Measurements from ENCODE around the gene PRKG2. TPM values are rescaled to one million over a fixed set of nuclear protein-coding genes. Genes with fewer than 3 reads are reported as not detected.

Gene PRKG2
- total RNA-seq, 1 donor from 2014 or later: 0.92 TPM

DNA sequence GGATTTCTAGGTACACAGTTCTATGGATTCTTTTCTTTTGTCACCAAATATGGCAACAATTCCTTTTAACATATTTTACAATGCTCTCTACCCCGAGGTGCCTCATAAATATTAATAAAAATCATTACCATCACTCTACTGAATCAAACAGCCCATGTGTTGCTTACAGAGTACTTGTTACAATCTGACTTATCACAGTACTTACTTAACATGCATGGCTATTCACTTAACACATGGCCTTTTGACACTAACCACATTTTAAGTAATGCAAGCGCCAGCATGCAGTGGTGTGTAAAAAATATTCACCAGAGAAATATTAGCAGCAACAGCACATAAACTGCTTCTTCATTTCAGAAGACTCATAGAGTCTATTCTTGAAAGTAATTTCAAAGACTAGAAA lies 119.6 kb downstream of the PRKG2 start:
- no peak for DNase-seq

- DNase-seq: peak; percentile 11
These were observed 121.2 kb downstream of the PRKG2 start for GRCh38 chr4:81093720-81094401.

DNA sequence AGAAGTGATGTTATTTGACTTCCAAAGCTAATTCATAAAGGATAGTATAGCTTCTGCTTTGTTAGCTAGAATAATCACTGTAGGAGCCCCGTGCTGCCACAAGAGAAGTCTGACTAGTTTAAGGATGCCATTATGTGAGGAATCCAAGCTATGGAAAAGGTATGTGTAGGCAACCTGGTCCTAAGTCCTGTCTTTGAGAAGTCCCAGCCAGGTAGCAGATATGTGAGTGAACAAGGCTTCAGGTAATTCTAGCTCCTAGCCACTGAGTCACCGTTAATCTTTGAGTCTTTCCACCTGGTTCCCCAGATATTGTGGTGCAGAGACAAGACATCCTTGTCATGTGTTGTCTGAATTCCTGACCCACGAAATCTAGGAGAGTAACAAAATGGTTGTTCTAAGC lies 129.0 kb downstream of the PRKG2 start:
- no peak for DNase-seq

- no peak for DNase-seq
These were observed 129.7 kb downstream of the PRKG2 start for GRCh38 chr4:81085291-81085690.

- peak; percentile 75 for DNase-seq
These were observed 130.4 kb downstream of the PRKG2 start for GRCh38 chr4:81084634-81085033.

DNA sequence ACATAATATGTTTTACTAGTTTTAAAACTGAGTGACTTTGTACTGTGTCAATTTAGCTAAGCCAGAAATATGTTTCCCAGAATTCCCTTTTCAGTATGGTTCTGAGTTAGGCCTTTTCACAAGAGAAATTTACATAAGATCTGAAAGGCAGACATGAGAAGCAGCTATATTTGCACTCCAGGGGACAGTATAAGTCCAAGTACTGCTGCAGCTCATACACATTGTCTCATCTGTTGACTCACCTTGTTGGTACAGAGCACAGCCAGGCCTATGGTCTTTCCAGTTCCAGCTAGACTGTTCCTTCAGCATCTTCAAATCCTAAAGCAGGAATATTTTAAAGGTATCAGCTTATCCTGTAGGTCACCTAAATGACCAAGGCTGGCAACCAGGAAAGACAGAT lies 131.0 kb downstream of the PRKG2 start:
- no peak for DNase-seq

- DNase-seq: no peak
These were observed 133.9 kb downstream of the PRKG2 start for GRCh38 chr4:81081156-81081555.

DNA sequence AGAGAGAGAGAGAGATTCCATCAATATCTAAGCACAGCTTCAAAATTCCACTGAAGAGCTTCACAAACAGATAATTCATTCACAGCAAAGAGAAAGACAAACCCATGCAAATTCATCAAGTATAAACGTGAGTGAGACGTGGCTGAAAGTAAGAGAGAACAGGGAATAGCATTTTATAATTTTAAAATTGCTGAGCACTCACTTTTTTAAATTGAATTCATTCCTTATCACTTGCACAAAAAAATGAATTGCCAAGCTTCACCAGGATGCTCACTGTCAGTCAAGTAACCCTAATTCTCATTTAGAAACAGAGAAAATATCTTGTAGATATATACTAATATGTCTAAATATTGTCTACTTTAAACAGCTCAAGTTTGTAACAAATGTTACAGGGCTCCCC lies 144.0 kb downstream of the PRKG2 start:
- no peak for DNase-seq

- peak; percentile 94 for DNase-seq
These were observed 145.2 kb downstream of the PRKG2 start for GRCh38 chr4:81069706-81070331.

DNA sequence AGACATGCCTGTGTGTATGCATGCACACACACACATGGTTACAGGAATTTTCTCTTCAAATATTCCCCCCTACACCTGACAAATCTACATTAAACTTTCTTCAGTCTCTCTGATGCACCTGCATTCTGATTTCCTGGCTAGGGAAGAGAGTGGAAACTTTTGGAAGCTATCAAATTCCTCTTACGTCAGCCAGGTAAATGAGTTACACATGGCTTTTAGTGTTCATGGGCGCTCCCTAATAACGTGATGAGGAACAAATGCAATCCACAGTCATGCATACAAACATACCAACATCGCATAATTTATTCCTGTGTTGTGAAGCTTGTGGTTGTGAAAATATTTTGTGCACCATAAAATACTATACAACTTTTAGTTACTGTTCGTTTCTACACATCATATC lies 149.6 kb downstream of the PRKG2 start:
- DNase-seq: no peak

DNA sequence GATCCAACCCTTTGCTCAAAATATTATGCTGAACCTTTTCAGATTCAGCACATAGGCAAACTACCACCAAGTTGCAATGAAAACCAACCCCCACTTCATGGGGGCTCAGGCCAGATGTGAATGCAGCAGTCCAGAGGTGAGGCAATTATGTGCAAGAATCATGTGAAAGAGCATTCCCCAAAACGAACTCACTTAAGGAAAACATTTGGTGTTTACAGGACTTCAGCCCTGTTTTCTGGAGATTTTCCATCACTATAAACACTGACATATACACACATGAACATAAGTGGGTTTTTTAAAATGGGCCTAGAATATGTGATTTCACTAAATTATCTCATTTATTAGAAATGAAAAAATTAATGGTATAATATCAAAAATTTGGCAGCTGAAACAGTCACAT lies 153.0 kb downstream of the PRKG2 start:
- DNase-seq: peak; percentile 47

DNA sequence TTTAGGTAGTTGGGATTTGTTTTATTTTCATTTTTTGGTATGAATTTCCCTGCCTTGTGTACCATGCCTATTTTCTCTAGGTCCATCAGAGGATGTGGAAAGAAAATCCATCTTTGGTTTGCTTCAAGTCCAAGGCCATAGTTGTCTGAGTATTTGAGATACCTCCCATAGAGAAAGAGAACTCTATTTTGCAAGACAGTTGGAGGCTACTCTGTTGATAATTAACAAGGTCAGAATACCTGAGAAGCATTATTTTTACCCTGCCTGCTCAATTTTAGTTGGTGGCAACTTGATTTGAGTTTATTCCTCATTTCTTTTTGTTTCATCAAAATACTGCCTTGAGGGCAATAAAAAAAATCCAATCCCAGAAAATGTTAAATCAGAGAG lies 153.7 kb downstream of the PRKG2 start:
- no peak for DNase-seq

DNA sequence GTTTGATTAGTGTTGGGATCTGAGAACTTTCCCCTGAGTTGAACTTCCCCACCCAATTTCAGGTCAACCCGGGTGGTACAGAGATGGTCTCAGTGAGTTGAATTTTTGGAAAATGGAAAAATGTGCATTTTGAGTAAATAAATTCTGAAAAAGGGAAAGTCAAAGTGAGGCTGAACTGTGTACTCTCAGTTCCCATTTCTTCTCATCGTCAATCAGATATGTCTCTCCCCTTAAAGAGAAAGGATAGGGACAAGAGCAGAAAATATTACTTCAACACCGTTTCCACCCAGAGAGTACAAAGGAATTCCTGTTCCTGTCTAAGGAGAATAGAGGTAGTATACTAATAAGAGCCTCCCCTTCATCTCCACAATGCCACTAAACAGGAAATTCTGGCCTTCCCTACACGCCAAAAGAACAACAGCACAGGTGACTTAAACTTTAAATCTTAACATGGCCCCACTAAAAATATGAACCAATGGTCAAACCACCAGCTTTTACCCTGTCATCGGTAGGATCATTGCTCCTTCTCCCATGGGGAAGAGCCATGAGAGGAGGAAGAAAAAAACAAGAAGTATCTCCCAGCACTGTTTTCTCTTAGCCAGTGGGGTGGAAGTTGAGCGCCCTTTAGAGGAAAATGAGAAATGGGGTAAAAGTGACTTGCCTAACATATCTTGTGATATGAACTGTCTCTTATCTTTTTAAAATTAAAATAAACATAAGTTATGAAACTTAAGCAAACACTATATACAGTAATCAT lies 154.3 kb downstream of the PRKG2 start:
- no peak for DNase-seq

GRCh38 chr4:81058621-81059020 lies 156.4 kb downstream of the PRKG2 start:
- DNase-seq: no peak

DNA sequence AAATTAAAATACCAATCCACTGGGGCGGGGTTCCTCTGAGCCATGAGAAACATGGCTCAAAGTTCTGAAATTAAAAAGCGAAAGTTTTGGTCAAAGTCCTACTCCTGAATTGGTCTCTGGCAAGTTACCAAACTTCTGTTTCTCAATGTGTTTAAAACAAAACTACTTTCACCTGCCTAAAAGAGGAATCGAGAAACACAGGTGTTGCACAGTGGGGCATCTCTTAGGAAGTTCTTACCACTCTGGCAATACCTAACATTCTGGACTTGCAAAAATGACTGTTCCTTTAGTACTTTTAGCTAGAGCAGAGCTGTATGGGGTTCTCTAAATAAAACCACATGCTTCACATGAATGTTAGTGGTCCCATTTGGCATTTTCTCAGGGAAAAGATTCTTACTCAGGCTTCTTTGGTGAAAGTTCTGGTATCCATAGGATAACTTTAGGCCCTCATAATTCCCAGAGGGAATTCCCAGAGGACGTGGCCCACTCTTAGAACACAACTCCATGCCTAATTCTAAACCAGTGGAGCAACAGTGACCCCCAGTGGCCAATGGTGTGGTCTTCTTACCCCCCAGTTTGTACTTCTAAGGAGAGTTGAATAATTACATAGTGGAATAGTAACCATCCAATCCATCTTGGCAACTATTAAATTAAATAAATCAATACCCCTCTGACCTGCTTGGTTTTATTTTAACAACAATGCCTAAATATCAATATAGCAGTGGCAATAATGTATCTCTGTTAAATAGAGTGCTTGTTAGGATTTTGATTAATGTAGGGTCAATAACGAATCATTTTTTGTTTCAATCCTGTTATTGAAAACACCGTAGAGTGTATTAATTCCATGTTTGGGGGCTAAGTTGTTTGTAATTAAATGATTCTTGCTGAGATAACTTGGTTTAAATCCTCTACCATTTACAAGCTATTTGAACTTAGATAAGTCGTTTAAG lies 162.6 kb downstream of the PRKG2 start:
- DNase-seq: peak; percentile 80

DNA sequence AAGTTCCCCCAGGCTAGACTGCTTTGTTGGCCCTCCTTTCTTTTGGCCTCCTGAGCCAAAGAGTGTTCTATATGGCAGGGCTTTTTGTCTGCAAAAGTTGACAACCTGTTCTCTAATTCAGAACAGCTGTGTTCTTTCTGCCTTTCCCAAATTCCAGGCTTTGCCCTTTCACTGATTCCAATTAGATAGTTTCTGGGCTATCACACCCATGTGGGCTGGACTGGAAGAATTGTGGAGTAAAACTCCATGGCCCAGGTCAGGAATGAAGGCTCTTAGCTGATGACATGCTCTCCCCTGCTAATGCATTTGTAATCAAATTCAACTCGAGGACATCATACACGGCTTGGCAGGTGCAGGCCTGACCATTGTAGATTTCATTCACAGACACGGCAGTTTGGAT lies 165.1 kb downstream of the PRKG2 start:
- peak; percentile 50 for DNase-seq

- peak; percentile 81 for DNase-seq
These were observed 165.7 kb downstream of the PRKG2 start for GRCh38 chr4:81049330-81049729.

DNA sequence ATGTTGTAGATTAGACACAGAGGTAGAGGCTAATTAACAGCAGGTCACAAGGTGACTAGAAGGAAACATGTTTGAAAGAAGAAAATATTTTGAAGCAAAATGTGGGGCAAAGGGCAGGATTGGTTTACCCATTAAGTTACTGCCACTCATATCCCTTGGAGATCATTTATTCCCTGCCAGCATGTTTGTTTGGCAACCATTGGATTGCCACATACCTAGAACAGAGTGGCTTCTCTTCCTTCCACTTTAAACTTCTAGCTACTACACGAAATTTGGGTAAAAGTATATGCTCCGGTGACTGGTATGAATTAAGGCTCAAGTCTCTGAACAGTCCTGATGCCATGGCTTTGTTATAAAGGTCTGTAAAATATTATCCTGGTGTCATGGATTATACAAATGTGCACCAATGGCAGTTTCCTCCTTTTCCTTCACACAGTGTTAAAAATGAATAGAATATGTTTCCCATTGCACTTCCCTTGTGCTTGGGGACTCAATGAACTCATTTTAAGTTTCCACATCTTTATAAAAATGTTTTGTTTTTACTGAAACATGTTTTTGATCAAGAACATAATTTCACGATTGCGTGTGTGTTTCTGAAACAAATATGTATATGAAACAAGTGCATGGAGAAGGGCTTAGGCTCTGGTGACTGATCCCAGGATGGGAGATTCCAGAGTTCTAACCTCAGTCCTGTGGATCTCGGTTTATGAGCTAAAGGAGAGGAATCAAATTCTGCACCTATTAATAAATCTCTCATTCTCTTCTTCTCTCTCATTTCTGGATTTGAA lies 172.2 kb downstream of the PRKG2 start:
- no peak for DNase-seq

DNA sequence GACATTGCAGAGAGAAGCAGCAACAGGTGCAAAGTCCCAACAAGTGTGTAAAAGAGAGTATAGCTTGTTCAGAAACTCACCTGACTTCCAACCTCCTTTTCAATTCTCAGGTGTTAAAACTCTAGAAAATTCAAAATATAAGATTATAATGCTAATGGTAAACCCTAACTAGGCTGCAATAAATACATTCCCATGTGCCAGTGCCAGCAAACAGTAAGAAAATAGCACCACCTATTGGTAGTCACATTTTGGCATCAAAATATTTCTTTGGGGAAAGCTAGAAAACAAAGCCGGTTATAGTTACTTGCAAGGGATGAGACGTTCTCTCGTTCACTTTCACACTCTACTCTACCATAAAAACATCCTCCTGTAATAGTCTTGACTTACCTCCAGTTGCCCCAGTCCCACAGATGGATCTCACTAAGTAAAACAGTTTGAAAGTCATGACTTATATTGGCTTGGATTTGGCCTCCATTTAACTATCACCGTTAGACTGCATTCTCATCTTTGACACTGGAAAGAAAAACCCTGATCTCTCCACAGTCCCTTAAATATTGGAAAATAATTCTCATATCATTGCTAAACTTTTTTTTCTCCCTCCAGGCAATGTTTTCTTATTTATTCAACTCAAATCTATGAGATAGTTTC lies 174.9 kb downstream of the PRKG2 start:
- peak; percentile 79 for DNase-seq

DNA sequence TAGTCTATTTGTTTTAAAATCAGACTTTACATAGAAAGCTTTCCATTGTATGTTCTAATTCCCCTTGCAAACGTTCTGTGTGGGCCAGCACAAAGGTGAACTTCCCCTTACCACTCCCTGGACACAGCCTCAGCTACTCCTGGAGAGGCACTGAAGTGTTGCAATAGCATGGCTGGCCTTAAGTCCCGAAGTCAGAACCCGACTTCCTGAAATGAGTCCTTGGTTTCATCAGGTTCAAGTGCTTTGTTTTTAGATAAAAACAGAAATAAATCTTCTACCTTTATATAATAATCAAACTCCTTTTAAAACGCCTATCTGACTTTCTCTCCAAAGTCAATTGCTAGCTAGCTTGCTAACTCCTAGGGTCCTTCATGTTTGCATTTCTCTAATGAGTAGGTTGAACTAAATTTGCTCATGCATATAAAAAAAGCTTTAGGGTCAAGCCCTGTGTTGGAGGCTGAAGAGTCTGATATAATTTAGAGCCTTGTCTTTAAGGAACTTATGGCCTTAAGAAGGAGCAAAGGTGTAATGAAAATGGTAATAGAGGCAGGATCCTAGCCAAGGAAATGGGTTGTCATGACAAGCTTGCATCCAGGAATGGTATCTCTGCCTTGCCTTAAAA lies 175.6 kb downstream of the PRKG2 start:
- peak; percentile 16 for DNase-seq
